ENCODE results near the gene KAZN. TPM values are rescaled to one million over a fixed set of nuclear protein-coding genes. Genes with fewer than 3 reads are reported as not detected.

Gene KAZN
- polyA plus RNA-seq, 1 donor (not counting 4 experiments of a cell fraction or from before 2014, with no cell fraction given), result 5.9 TPM

DNA sequence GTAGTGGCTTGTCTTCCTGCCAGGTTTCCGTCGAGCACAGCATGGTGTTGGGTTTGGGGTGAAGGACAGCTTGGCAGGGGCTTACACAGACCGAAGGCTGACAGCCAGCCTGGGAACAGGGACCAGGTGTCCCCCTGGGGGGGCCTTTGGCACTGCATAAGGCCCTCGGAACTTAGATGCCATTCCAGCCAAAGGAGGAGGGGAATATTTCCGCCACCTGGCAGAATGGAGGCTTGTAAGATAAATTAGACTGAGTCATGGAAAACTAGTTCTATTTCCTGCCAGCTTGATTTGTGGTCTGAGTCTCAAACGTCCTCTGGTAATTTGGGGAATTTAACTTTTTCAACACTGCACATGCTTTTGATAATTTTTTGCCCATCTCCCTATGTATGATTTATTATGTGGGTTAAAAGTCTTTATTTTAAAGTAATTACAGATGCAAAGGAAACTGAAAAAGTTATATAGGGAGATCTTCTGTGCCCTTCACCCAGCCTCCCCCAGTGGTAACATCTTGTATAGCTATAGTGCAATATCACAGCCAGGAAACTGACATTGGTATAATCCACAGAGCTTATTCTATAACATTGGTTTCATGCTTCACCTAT is 543.6 kb downstream of the KAZN start:
- H3K4me2 ChIP-seq (ENCODE audit: control insufficient read depth, extremely low read depth, insufficient read depth, low read depth, low read length), result peak overlapping the region; percentile 45
- no peak for TF ChIP-seq EZH2 (IDR thresholded peaks at IDR 0.05; ENCODE audit: low read length)
- peak in 2 of 3 experiments; percentile 17 to 29 for TF ChIP-seq CTCF (optimal IDR thresholded peaks at IDR 0.05 in 1 of 3, IDR thresholded peaks at IDR 0.05 in 1 of 3, conservative IDR thresholded peaks at IDR 0.05 in 1 of 3; ENCODE audit: extremely low read depth in 1 of 3, insufficient read depth in 2 of 3, low read length in 3 of 3)
- H3K36me3 ChIP-seq (ENCODE audit: control insufficient read depth in 2 of 2, extremely low read depth in 1 of 2, insufficient read depth in 2 of 2, low read length in 2 of 2), result no peaks in the 10 kb centered on the region
- dilution Hi-C loops (cut with MboI; ENCODE audit: extremely low pct_ligation_motif_present, low sequenced_read_pairs), result no loop called here
- no peak overlapping the region for H3K4me3 ChIP-seq (ENCODE audit: control insufficient read depth in 2 of 3, extremely low read depth in 1 of 3, insufficient read depth in 2 of 3, low read depth in 1 of 3, low read length in 3 of 3)
- H3K27me3 ChIP-seq (ENCODE audit: control insufficient read depth, extremely low read depth, insufficient read depth, low read length), result no peaks in the 10 kb centered on the region
- H3K79me2 ChIP-seq (ENCODE audit: control insufficient read depth, insufficient read depth, low read length), result no peaks in the 10 kb centered on the region
- H3K27ac ChIP-seq (ENCODE audit: control insufficient read depth, insufficient read depth, low read length), result no peak overlapping the region
- H2AFZ ChIP-seq (ENCODE audit: control insufficient read depth, low read length), result peak overlapping the region; percentile 58
- H3K9ac ChIP-seq (ENCODE audit: control insufficient read depth, extremely low read depth, insufficient read depth, low read length), result no peak overlapping the region
- H3K4me1 ChIP-seq (ENCODE audit: control insufficient read depth, extremely low read depth, insufficient read depth, low read length), result peaks cover 9% of the 10 kb centered on the region
- DNase-seq (ENCODE audit: low read depth, low spot score) (no peak), FAIRE-seq (peak; percentile 79)
- no peaks in the 10 kb centered on the region for H3K9me3 ChIP-seq (ENCODE audit: control insufficient read depth, low read depth, low read length)
- H4K20me1 ChIP-seq (ENCODE audit: control insufficient read depth, extremely low read depth, insufficient read depth, low read length), result no peaks in the 10 kb centered on the region
- H3K9me1 ChIP-seq (ENCODE audit: control insufficient read depth, extremely low read depth, insufficient read depth, low read length), result peaks cover 4% of the 10 kb centered on the region

GRCh38 chr1:15145327-15145726 is 546.8 kb downstream of the KAZN start:
- DNase-seq (ENCODE audit: low read depth, low spot score), result no peak
- Histone ChIP-seq H3K9me3 (ENCODE audit: control insufficient read depth, low read depth, low read length) (no peaks in the 10 kb centered on the region), H3K27me3 (ENCODE audit: control insufficient read depth, extremely low read depth, insufficient read depth, low read length) (no peaks in the 10 kb centered on the region), H3K36me3 (ENCODE audit: control insufficient read depth in 2 of 2, extremely low read depth in 1 of 2, insufficient read depth in 2 of 2, low read length in 2 of 2) (no peaks in the 10 kb centered on the region), H3K27ac (ENCODE audit: control insufficient read depth, insufficient read depth, low read length) (no peak overlapping the region), H3K9me1 (ENCODE audit: control insufficient read depth, extremely low read depth, insufficient read depth, low read length) (peaks cover 3% of the 10 kb centered on the region), H3K4me3 (ENCODE audit: control insufficient read depth in 2 of 3, extremely low read depth in 1 of 3, insufficient read depth in 2 of 3, low read depth in 1 of 3, low read length in 3 of 3) (no peak overlapping the region), H3K4me1 (ENCODE audit: control insufficient read depth, extremely low read depth, insufficient read depth, low read length) (peaks cover 9% of the 10 kb centered on the region), H2AFZ (ENCODE audit: control insufficient read depth, low read length) (no peak overlapping the region), H3K79me2 (ENCODE audit: control insufficient read depth, insufficient read depth, low read length) (no peaks in the 10 kb centered on the region), H3K9ac (ENCODE audit: control insufficient read depth, extremely low read depth, insufficient read depth, low read length) (no peak overlapping the region), H3K4me2 (ENCODE audit: control insufficient read depth, extremely low read depth, insufficient read depth, low read depth, low read length) (no peak overlapping the region), H4K20me1 (ENCODE audit: control insufficient read depth, extremely low read depth, insufficient read depth, low read length) (no peaks in the 10 kb centered on the region)
- no peak for FAIRE-seq
- dilution Hi-C loops (cut with MboI; ENCODE audit: extremely low pct_ligation_motif_present, low sequenced_read_pairs), result no loop called here
- TF ChIP-seq EZH2 (IDR thresholded peaks at IDR 0.05; ENCODE audit: low read length), result no peak
- no peak for TF ChIP-seq CTCF (optimal IDR thresholded peaks at IDR 0.05 in 1 of 3, IDR thresholded peaks at IDR 0.05 in 1 of 3, conservative IDR thresholded peaks at IDR 0.05 in 1 of 3; ENCODE audit: extremely low read depth in 1 of 3, insufficient read depth in 2 of 3, low read length in 3 of 3)
